VCaP (cell line): ENCODE data around the gene ATRNL1.

Source experiments
- H3K27ac ChIP-seq: fragments of 450-650 bp; 2 replicates; pipeline ENCODE4 v1.5.1; 2017
- TF ChIP-seq, protein P1 (sequence below): fragments of 450-650 bp; conservative IDR thresholded peaks from 2 replicates; pipeline ENCODE4 v1.5.1; 2017; ENCODE audit warnings: mild to moderate bottlenecking, moderate library complexity

The ATRNL1 gene

DNA sequence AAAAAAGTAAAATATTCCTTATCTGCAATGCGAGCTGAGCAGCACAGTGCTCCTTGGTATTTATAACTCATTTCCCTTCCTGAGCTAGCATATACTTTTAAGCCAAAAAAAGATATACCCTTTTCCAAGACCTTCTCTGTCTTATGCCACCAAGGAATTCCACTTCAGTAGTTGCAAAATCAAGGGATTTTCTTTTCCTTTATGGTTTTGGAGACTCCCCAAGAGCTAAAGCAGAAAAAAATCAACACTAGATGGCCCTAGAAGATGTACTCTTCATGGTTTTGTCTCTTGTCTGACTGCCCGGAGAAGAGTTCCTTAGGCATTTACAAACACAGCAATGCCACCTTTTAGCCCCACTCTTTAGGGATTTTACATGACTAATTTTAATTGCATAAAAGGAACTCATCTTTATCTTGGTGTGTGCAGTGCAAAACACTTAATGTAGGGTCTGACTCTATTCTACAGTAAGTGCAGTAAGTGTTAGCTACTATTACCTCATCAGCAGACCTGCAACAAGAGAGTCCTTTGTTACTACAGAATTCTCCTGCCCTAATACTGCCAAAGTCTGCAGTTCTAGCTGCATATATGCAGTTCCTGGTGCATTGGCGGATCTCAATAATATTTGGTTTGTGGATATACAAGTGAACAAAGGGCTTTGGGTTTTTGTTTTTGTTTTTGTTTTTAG, 736.5 kb downstream of the ATRNL1 start:
- H3K27ac ChIP-seq = no peak overlapping the region
- TF ChIP-seq, protein P1, sequence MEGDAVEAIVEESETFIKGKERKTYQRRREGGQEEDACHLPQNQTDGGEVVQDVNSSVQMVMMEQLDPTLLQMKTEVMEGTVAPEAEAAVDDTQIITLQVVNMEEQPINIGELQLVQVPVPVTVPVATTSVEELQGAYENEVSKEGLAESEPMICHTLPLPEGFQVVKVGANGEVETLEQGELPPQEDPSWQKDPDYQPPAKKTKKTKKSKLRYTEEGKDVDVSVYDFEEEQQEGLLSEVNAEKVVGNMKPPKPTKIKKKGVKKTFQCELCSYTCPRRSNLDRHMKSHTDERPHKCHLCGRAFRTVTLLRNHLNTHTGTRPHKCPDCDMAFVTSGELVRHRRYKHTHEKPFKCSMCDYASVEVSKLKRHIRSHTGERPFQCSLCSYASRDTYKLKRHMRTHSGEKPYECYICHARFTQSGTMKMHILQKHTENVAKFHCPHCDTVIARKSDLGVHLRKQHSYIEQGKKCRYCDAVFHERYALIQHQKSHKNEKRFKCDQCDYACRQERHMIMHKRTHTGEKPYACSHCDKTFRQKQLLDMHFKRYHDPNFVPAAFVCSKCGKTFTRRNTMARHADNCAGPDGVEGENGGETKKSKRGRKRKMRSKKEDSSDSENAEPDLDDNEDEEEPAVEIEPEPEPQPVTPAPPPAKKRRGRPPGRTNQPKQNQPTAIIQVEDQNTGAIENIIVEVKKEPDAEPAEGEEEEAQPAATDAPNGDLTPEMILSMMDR = peak; percentile 22; the same call in 1 of the 2 replicates

DNA sequence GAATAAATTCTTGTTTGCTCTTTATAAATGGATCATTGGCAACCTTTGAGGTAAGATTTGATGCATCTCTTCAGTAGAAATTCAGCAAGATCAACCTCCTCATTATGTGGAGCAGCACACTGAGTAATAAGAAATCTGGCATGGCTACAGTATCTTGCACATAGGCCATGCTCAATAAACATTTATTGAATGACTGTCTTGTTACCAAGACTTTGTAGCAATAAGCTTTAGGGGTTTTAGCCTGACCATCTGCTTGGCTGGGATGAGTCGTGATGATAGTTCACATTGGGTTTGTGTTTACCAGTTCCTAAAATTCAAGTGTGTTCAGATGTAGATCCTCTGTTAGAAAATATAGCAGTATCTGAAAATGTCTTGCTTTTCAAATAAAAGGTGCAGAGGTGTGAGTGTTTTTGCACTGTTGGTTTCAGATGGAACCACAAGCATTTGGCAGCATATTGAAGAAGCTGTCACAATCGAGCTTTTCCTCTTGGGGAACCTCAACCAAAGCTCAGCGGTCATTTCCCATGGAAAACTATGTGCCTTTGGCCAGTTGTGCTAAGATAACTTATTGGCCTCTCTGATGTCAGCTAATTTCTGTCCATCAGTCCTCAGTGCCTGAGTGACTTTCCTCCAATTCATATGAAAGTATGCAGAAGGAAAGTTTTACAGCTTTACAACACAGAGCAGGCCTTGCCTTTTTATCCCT, 737.3 kb downstream of the ATRNL1 start:
- H3K27ac ChIP-seq = no peak overlapping the region
- TF ChIP-seq, protein P1 = no peak

DNA sequence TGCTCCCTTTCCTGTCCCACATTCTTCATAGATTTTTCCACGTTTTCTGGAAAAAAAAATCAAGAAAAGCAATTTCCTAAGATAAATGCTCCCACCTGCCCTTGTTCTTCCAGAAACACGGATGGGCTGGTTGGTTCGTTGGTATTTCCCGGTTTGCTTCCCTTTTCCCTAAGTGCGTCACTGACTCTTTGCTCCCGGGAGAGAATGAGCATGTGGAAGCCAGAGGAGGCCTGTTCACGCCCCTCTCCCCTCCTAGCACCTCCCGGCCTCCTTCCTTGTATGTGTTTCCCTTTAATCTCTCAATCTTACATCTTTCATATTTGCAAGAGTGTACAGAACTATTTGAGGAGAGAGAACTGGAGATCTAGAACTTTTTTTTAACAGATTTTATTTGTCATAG, 737.9 kb downstream of the ATRNL1 start:
- TF ChIP-seq, protein P1 = no peak
- no peak overlapping the region for H3K27ac ChIP-seq

DNA sequence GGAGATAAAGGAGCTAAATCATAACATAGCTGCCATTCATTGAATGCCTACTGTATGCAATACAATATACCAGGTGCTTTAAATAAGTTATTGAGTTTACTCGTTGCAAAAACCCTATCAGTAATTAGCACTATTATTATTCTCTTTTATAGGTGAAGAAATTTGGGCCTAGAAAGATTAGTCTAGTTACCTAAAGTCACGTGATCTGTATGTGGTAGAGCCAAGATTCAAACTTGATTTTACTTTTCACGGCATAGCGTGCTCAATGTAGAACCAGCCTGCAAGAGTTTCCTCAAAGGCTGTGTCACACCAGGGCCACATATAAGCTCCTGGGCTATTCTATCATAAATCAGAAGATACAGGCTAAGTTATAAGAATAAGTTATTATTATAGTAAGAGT, 740.0 kb downstream of the ATRNL1 start:
- no peak overlapping the region for H3K27ac ChIP-seq
- TF ChIP-seq, protein P1 = no peak

DNA sequence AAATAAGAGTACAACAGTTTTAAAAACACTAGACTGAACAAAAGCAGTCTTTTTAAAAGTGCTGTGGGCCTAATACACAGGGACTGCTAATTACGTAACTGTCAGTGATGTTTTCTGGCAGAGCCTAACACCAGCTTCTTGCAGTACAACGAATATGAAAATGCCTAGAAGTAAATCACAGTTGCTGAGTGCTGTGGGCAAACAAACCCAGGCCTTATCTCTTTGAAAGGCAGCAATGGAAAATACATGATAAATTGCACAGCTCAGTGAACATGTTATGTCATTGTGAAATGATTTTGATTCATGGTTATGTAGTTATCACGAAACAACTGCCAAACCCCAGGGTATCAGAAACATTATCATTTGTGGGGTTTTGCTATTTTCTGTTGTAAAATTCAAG, 751.4 kb downstream of the ATRNL1 start:
- TF ChIP-seq, protein P1 = no peak
- no peak overlapping the region for H3K27ac ChIP-seq

DNA sequence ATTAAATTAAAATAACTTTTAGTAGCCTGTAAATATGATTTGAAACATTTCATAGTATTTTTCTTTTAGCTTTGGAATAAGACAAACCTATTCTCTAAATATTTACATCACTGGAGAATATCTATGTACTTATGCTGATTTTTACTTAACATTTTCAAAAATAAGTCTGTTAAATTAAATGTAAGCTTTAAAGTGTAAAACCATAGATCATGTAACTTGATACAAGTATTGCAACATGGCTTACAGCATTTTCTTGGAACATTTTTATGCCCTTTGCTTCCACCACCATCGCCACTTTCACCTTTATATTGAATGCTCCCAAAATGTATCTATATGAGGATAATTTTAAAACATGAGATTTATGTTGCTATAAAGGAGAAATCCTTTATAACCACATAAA, 752.8 kb downstream of the ATRNL1 start:
- TF ChIP-seq, protein P1 = no peak

DNA sequence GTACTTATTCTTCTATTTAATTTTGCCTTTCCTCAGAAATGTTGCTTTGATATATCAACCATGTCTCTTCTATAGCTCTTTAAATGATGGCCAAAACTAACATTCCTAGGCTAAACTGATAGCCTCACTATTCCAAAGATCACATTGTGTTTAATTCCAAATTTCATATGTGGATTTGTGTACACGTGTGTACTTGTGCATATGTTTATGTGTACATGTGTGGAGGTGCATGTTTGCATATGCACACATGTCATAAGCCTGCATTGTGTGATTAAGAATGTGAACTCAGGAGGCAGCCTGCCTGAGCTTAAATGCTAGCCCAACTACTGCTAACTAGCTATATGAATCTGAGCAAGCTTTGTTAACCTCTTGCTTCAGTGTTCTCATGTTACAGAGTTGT, 753.4 kb downstream of the ATRNL1 start:
- H3K27ac ChIP-seq = no peak overlapping the region

More for the DNA sequence above, 752.8 kb downstream of the ATRNL1 start:
- H3K27ac ChIP-seq = no peak overlapping the region

More for the DNA sequence above, 753.4 kb downstream of the ATRNL1 start:
- TF ChIP-seq, protein P1 = no peak
